ENCODE data around the gene NSMF.

GRCh38 chr9:137462396-137462985 is 3.4 kb upstream of the NSMF start:
- TF ChIP-seq CTCF (IDR thresholded peaks at IDR 0.05; ENCODE audit: low read depth, low read length) (no peak), EZH2phosphoT487 (IDR thresholded peaks at IDR 0.05; ENCODE audit: low read depth) (no peak)
